ENCODE results near the gene SYNGAP1.

Gene SYNGAP1

GRCh38 chr6:33418690-33419291 is 1.1 kb upstream of the SYNGAP1 start:
- TF ChIP-seq CTCF (conservative IDR thresholded peaks at IDR 0.05), result peak; percentile 18; the same call in 1 of the 2 replicates
- H3K27ac ChIP-seq, result peak overlapping the region; percentile 94

- H3K27ac ChIP-seq, result peak overlapping the region; percentile 94; the same call in 1 of the 2 replicates
- TF ChIP-seq CTCF (conservative IDR thresholded peaks at IDR 0.05), result no peak
Observed at GRCh38 chr6:33420491-33421343, 852 bp downstream of the SYNGAP1 start.

GRCh38 chr6:33421344-33421643 is 1.4 kb downstream of the SYNGAP1 start:
- TF ChIP-seq CTCF (conservative IDR thresholded peaks at IDR 0.05), result no peak
- no peak overlapping the region for H3K27ac ChIP-seq

GRCh38 chr6:33423777-33424176 is 3.9 kb downstream of the SYNGAP1 start:
- TF ChIP-seq CTCF (conservative IDR thresholded peaks at IDR 0.05), result no peak
- peak overlapping the region; percentile 92 for H3K27ac ChIP-seq

- H3K27ac ChIP-seq, result peak overlapping the region; percentile 92
- TF ChIP-seq CTCF (conservative IDR thresholded peaks at IDR 0.05), result no peak
Observed at GRCh38 chr6:33424855-33425667, 5.2 kb downstream of the SYNGAP1 start.

- peak overlapping the region; percentile 92 for H3K27ac ChIP-seq
- peak; percentile 88 for TF ChIP-seq CTCF (conservative IDR thresholded peaks at IDR 0.05)
Observed at GRCh38 chr6:33425668-33426577, 6.1 kb downstream of the SYNGAP1 start.

Measured in VCaP (cell line).